GM19324 (cell line): Measurements from ENCODE around the gene AP2A1.
A peak's percentile ranks its signal among the peaks of the same experiment; 100 is the strongest.
"Not testable (repeated sequence)": the region's sequence is repeated elsewhere in the genome, so short reads cannot be mapped to it uniquely, and the experiment has no call there.

Experiments
- ATAC-seq: cut with Tn5 transposase; IDR thresholded peaks from one replicate; pipeline ENCODE4 v1.9.1; 2021; ENCODE audit warnings: mild to moderate bottlenecking, moderate library complexity; ENCODE audit not compliant: unreplicated experiment, low FRiP score

AP2A1 gene

GRCh38 chr19:49809941-49810389, 43.2 kb downstream of the AP2A1 start:
- no peak for ATAC-seq

- ATAC-seq: no peak
Observed at GRCh38 chr19:49811328-49811727, 44.5 kb downstream of the AP2A1 start.

GRCh38 chr19:49812452-49812996, 45.7 kb downstream of the AP2A1 start:
- ATAC-seq: no peak

GRCh38 chr19:49812997-49813861, 46.4 kb downstream of the AP2A1 start, which contains the start of gene FUZ:
Gene FUZ, minus strand, starts transcription at chr19:49813292. Its CDS starts 186 bp downstream, at chr19:49813106.
- ATAC-seq: peak; percentile 50

- ATAC-seq: no peak
Observed at GRCh38 chr19:49814010-49814409, 47.2 kb downstream of the AP2A1 start.

- no peak for ATAC-seq
Observed at GRCh38 chr19:49816590-49816989, 49.8 kb downstream of the AP2A1 start.

GRCh38 chr19:49817964-49818648, 51.3 kb downstream of the AP2A1 start, which contains the start of gene MED25:
Gene MED25, plus strand, starts transcription at chr19:49818289. Its CDS starts 53 bp downstream, at chr19:49818342.
- ATAC-seq: peak; percentile 83

GRCh38 chr19:49818649-49819370, 52.0 kb downstream of the AP2A1 start:
- no peak for ATAC-seq

- ATAC-seq: not testable (repeated sequence)
Observed at GRCh38 chr19:49819452-49820115, 52.8 kb downstream of the AP2A1 start.

- ATAC-seq: no peak
Observed at GRCh38 chr19:49820125-49820524, 53.3 kb downstream of the AP2A1 start.

- no peak for ATAC-seq
Observed at GRCh38 chr19:49823472-49823871, 56.7 kb downstream of the AP2A1 start.

- ATAC-seq: no peak
Observed at GRCh38 chr19:49824662-49825061, 57.9 kb downstream of the AP2A1 start.

- no peak for ATAC-seq
Observed at GRCh38 chr19:49827034-49827433, 60.2 kb downstream of the AP2A1 start.

GRCh38 chr19:49829200-49829599, 62.4 kb downstream of the AP2A1 start:
- ATAC-seq: no peak

GRCh38 chr19:49829721-49830120, 62.9 kb downstream of the AP2A1 start:
- no peak for ATAC-seq

GRCh38 chr19:49830766-49831165, 64.0 kb downstream of the AP2A1 start:
- ATAC-seq: no peak

GRCh38 chr19:49831592-49831991, 64.8 kb downstream of the AP2A1 start:
- no peak for ATAC-seq

- no peak for ATAC-seq
Observed at GRCh38 chr19:49832556-49832955, 65.8 kb downstream of the AP2A1 start.

GRCh38 chr19:49833599-49833998, 66.8 kb downstream of the AP2A1 start:
- ATAC-seq: no peak

GRCh38 chr19:49835562-49835961, 68.8 kb downstream of the AP2A1 start:
- no peak for ATAC-seq
